ENCODE measurements around the gene TTC28.
"Not testable (repeated sequence)": the region's sequence is repeated elsewhere in the genome, so short reads cannot be mapped to it uniquely, and the experiment has no call there.

TTC28 gene

GRCh38 chr22:28172892-28173670 is 506.6 kb downstream of the TTC28 start:
- no peak for DNase-seq
- Mint-ChIP-seq H3K9me3 (peaks cover 23% of the 10 kb centered on the region), H3K27ac (peak overlapping the region; percentile 74), H3K27me3 (ENCODE audit: low read depth, poor library complexity) (no peaks in the 10 kb centered on the region), H3K36me3 (ENCODE audit: low read depth) (peaks cover 26% of the 10 kb centered on the region), H3K4me3 (no peak overlapping the region), H3K4me1 (peaks cover 27% of the 10 kb centered on the region)
- no peak for TF ChIP-seq CTCF (IDR thresholded peaks at IDR 0.05)

GRCh38 chr22:28171712-28172111 is 507.9 kb downstream of the TTC28 start:
- Mint-ChIP-seq H3K36me3 (ENCODE audit: low read depth) (peaks cover 38% of the 10 kb centered on the region), H3K27me3 (ENCODE audit: low read depth, poor library complexity) (no peaks in the 10 kb centered on the region), H3K9me3 (peaks cover 37% of the 10 kb centered on the region), H3K27ac (peak overlapping the region; percentile 96), H3K4me1 (peaks cover 27% of the 10 kb centered on the region), H3K4me3 (no peak overlapping the region)
- no peak for DNase-seq
- no peak for TF ChIP-seq CTCF (IDR thresholded peaks at IDR 0.05)

- DNase-seq: no peak
- H3K27ac Mint-ChIP-seq: no peak overlapping the region
- peaks cover 27% of the 10 kb centered on the region for H3K4me1 Mint-ChIP-seq
- H3K36me3 Mint-ChIP-seq (ENCODE audit: low read depth): peaks cover 41% of the 10 kb centered on the region
- H3K9me3 Mint-ChIP-seq: peaks cover 43% of the 10 kb centered on the region
- TF ChIP-seq CTCF (IDR thresholded peaks at IDR 0.05): no peak
- no peak overlapping the region for H3K4me3 Mint-ChIP-seq
- H3K27me3 Mint-ChIP-seq (ENCODE audit: low read depth, poor library complexity): no peaks in the 10 kb centered on the region
Measured at GRCh38 chr22:28171115-28171514, 508.5 kb downstream of the TTC28 start.

GRCh38 chr22:28169314-28169713 is 510.3 kb downstream of the TTC28 start:
- peaks cover 54% of the 10 kb centered on the region for H3K36me3 Mint-ChIP-seq (ENCODE audit: low read depth)
- H3K27me3 Mint-ChIP-seq (ENCODE audit: low read depth, poor library complexity); H3K27ac Mint-ChIP-seq; H3K4me3 Mint-ChIP-seq; DNase-seq: not testable (repeated sequence)
- peaks cover 59% of the 10 kb centered on the region for H3K9me3 Mint-ChIP-seq
- H3K4me1 Mint-ChIP-seq: peaks cover 27% of the 10 kb centered on the region

- TF ChIP-seq CTCF (IDR thresholded peaks at IDR 0.05): no peak
- Mint-ChIP-seq H3K4me3 (no peak overlapping the region), H3K27me3 (ENCODE audit: low read depth, poor library complexity) (peaks cover 3% of the 10 kb centered on the region), H3K36me3 (ENCODE audit: low read depth) (peaks cover 61% of the 10 kb centered on the region), H3K27ac (no peak overlapping the region), H3K4me1 (peaks cover 10% of the 10 kb centered on the region), H3K9me3 (peaks cover 38% of the 10 kb centered on the region)
- no peak for DNase-seq
Measured at GRCh38 chr22:28155808-28156207, 523.8 kb downstream of the TTC28 start.

GRCh38 chr22:28154861-28155260 is 524.8 kb downstream of the TTC28 start:
- H3K4me3 Mint-ChIP-seq: no peak overlapping the region
- H3K27me3 Mint-ChIP-seq (ENCODE audit: low read depth, poor library complexity): peaks cover 3% of the 10 kb centered on the region
- H3K9me3 Mint-ChIP-seq: peaks cover 35% of the 10 kb centered on the region
- peaks cover 10% of the 10 kb centered on the region for H3K4me1 Mint-ChIP-seq
- TF ChIP-seq CTCF (IDR thresholded peaks at IDR 0.05): no peak
- no peak for DNase-seq
- no peak overlapping the region for H3K27ac Mint-ChIP-seq
- peaks cover 51% of the 10 kb centered on the region for H3K36me3 Mint-ChIP-seq (ENCODE audit: low read depth)
